ENCODE measurements around the gene ACSL1. TPM values are rescaled to one million over a fixed set of nuclear protein-coding genes. Genes with fewer than 3 reads are reported as not detected.
"Not testable (repeated sequence)": the region's sequence is repeated elsewhere in the genome, so short reads cannot be mapped to it uniquely, and the experiment has no call there.

The ACSL1 gene
- total and polyA plus RNA-seq, 2 of the 8 experiments (the other 6 are each of a cell fraction or from before 2014, with no cell fraction given), result 2.3 to 8.7 TPM

DNA sequence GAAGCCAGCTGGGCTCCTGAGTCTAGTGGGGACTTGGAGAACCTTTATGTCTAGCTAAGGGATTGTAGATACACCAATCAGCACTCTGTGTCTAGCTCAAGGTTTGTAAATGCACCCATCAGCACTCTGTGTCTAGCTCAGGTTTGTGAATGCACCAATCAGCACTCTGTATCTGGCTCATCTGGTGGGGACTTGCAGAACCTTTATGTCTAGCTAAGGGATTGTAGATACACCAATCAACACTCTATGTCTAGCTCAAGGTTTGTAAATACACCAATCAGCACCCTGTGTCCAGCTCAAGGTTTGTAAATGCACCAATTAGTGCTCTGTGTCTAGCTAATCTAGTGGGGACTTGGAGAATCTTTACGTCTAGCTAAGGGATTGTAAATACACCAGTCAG, 84.1 kb downstream of the ACSL1 start:
- H3K4me2 ChIP-seq (ENCODE audit: insufficient read depth in 1 of 2, low read depth in 2 of 2, low read length in 2 of 2); H3K79me1 ChIP-seq (ENCODE audit: low read depth, low read length); H2AK5ac ChIP-seq (ENCODE audit: low read depth, low read length); H2BK5ac ChIP-seq (ENCODE audit: low read depth, low read length); H2BK20ac ChIP-seq (ENCODE audit: low read length); H4K5ac ChIP-seq (ENCODE audit: insufficient read length, low read depth, low read length); POLR2A ChIA-PET (ENCODE audit: partially characterized antibody); H3K36me3 ChIP-seq (ENCODE audit: control insufficient read depth in 2 of 4, insufficient read depth in 4 of 4, low read length in 3 of 4); DNase-seq (ENCODE audit: low read depth in 1 of 2, low spot score in 2 of 2); H4K20me1 ChIP-seq (replicated peaks in 1 of 2; ENCODE audit: control insufficient read depth in 1 of 2, insufficient read depth in 2 of 2, low read length in 2 of 2); H3K27me3 ChIP-seq (replicated peaks in 1 of 4; ENCODE audit: control insufficient read depth in 3 of 4, extremely low read depth in 1 of 4, insufficient read depth in 3 of 4, low read length in 3 of 4); FAIRE-seq; H3K14ac ChIP-seq (ENCODE audit: insufficient read length); H2BK12ac ChIP-seq (ENCODE audit: low read depth, low read length); H3K56ac ChIP-seq (replicated peaks; ENCODE audit: insufficient read length, low read depth, low read length); H3K23ac ChIP-seq (ENCODE audit: insufficient read length); H3K4me3 ChIP-seq (ENCODE audit: extremely low read depth in 1 of 4, insufficient read depth in 2 of 4, low read depth in 3 of 4, low read length in 4 of 4); H3K18ac ChIP-seq (ENCODE audit: extremely low read depth, low read length); H3K9ac ChIP-seq (replicated peaks in 1 of 4; ENCODE audit: extremely low read depth in 1 of 4, low read depth in 3 of 4, low read length in 3 of 4); H2AFZ ChIP-seq (ENCODE audit: low read length); H3K4ac ChIP-seq (replicated peaks; ENCODE audit: insufficient read length, low read depth, low read length); H3K23me2 ChIP-seq (ENCODE audit: low read depth, low read length); H3K27ac ChIP-seq (ENCODE audit: low read depth, low read length); H3K4me1 ChIP-seq (replicated peaks in 1 of 4; ENCODE audit: control insufficient read depth in 3 of 4, insufficient read depth in 4 of 4, low read length in 3 of 4); H2BK15ac ChIP-seq (ENCODE audit: low read length); H4K91ac ChIP-seq (replicated peaks; ENCODE audit: insufficient read length, low read length); H2BK120ac ChIP-seq (replicated peaks; ENCODE audit: low read depth, low read length); H3K79me2 ChIP-seq (ENCODE audit: control insufficient read depth in 1 of 2, insufficient read depth in 2 of 2, low read length in 2 of 2); H4K8ac ChIP-seq (ENCODE audit: extremely low read depth, insufficient read depth, low read length): not testable (repeated sequence)
- WGBS, 2 experiments (ENCODE audit: extremely low coverage in 1 of 2, insufficient coverage in 1 of 2, insufficient read length in 1 of 2, insufficient replicate concordance in 2 of 2, low coverage in 1 of 2, low lambda C conversion rate in 2 of 2, missing lambda C conversion rate in 1 of 2), result 100% methylated on average over 1 of the region's 1 CpG; no CpG with 5 or more reads in 1 of the 2 experiments
- CTCF ChIA-PET (ENCODE audit: partially characterized antibody), result interaction anchor here (0.6 to 1.6 kb wide), 7 partner anchors 124 to 1327 kb away, joined by 3 to 6 read pairs (median 3); partner anchors contain the start of gene TLR3
- H3K9me3 ChIP-seq (ENCODE audit: insufficient read depth in 2 of 2, low read depth in 1 of 2, low read length in 1 of 2), result peaks cover 16% of the 10 kb centered on the region in 2 experiments

Measured in H1 (cell line).